IMR-90 (cell line): ENCODE measurements around the gene CRYZL1. TPM values are rescaled to one million over a fixed set of nuclear protein-coding genes. Genes with fewer than 3 reads are reported as not detected.

Experiments used
- ATAC-seq: fragments of 200-7000 bp; cut with Tn5 transposase; 2 replicates; pipeline ENCODE4 v1.9.1; 2020; ENCODE audit warnings: low read depth, mild to moderate bottlenecking, moderate library complexity
- BruUV-seq: library from RNA; stranded (reverse); fragments of 400-500 nt; replicated peaks from 2 replicates; lab custom pipeline; 2021; lab: Mats Ljungman, UMichigan
- CTCF ChIA-PET: fragments of 300-600 bp; formaldehyde crosslinking; extraction: SDS; loops from one replicate; lab custom pipeline; 2021; ENCODE audit warnings: antibody characterized with exemption; lab: Yijun Ruan, JAX
- POLR2A ChIA-PET: fragments of 300-600 bp; sonication (Branson Sonifier 250); formaldehyde crosslinking; loops from one replicate; lab custom pipeline; 2022; ENCODE audit warnings: antibody characterized with exemption; ENCODE audit not compliant: unreplicated experiment; lab: Charles Lee
- DNase-seq: peaks from one replicate; pipeline ENCODE4 v3.0.0; 2013
- H2AFZ ChIP-seq: replicated peaks from 2 replicates; pipeline ENCODE3; 2013; ENCODE audit warnings: low read length, mild to moderate bottlenecking; ENCODE audit not compliant: poor library complexity
- H2AK5ac ChIP-seq: 2 replicates; pipeline ENCODE4 v1.6.1; 2013; ENCODE audit warnings: low read depth, low read length, inconsistent platforms
- H2AK9ac ChIP-seq: replicated peaks from 2 replicates; pipeline ENCODE3; 2013; ENCODE audit warnings: mild to moderate bottlenecking, low read depth, low read length, moderate library complexity; ENCODE audit not compliant: poor library complexity
- H2BK120ac ChIP-seq: 2 replicates; pipeline ENCODE4 v1.6.1; 2013; ENCODE audit warnings: low read depth, low read length, inconsistent platforms
- H2BK15ac ChIP-seq: 3 replicates; pipeline ENCODE4 v1.6.1; 2013; ENCODE audit warnings: low read depth, low read length, inconsistent platforms
- H2BK20ac ChIP-seq: 2 replicates; pipeline ENCODE4 v1.6.1; 2013; ENCODE audit warnings: low read depth, mild to moderate bottlenecking, inconsistent platforms, low read length, moderate library complexity
- H2BK5ac ChIP-seq: 2 replicates; pipeline ENCODE4 v1.6.1; 2013; ENCODE audit warnings: mild to moderate bottlenecking, low read depth, low read length, inconsistent platforms; ENCODE audit not compliant: poor library complexity, severe bottlenecking
- H3K14ac ChIP-seq: replicated peaks from 2 replicates; pipeline ENCODE4 v1.6.1; 2013; ENCODE audit warnings: low read depth, low read length, inconsistent platforms
- H3K18ac ChIP-seq: 2 replicates; pipeline ENCODE4 v1.6.1; 2013; ENCODE audit warnings: low read depth, low read length, control low read depth
- H3K23ac ChIP-seq: 2 replicates; pipeline ENCODE4 v1.6.1; 2013; ENCODE audit warnings: low read depth, low read length, inconsistent platforms
- H3K27ac ChIP-seq: 2 replicates; pipeline ENCODE4 v1.5.1; 2013; ENCODE audit warnings: mild to moderate bottlenecking, control low read depth, low read length; ENCODE audit not compliant: insufficient read depth
- H3K27me3 ChIP-seq: 2 replicates; pipeline ENCODE4 v1.6.1; 2013; ENCODE audit warnings: low read length; ENCODE audit not compliant: control insufficient read depth, insufficient read depth
- H3K36me3 ChIP-seq: 2 replicates; pipeline ENCODE4 v1.6.1; 2013; ENCODE audit warnings: low read length, mixed read lengths; ENCODE audit not compliant: control insufficient read depth, insufficient read depth
- H3K4ac ChIP-seq: 2 replicates; pipeline ENCODE4 v1.6.1; 2013; ENCODE audit warnings: low read depth, low read length, inconsistent platforms
- H3K4me1 ChIP-seq: 2 replicates; pipeline ENCODE4 v1.6.1; 2013; ENCODE audit warnings: low read length, mixed read lengths; ENCODE audit not compliant: control insufficient read depth, insufficient read depth
- H3K4me2 ChIP-seq: 2 replicates; pipeline ENCODE4 v1.6.1; 2013; ENCODE audit warnings: low read depth, mild to moderate bottlenecking, control low read depth, low read length, moderate library complexity
- H3K4me3 ChIP-seq: 2 replicates; pipeline ENCODE4 v1.5.1; 2013; ENCODE audit warnings: low read depth, mild to moderate bottlenecking, control low read depth, low read length, moderate library complexity; ENCODE audit not compliant: insufficient read depth
- H3K56ac ChIP-seq: 2 replicates; pipeline ENCODE4 v1.6.1; 2013; ENCODE audit warnings: low read length, inconsistent platforms; ENCODE audit not compliant: insufficient read depth; ENCODE audit errors: extremely low read depth
- H3K79me1 ChIP-seq, 2 experiments: 2 replicates each; pipeline ENCODE4 v1.6.1; 2013; ENCODE audit warnings: low read length in 2 of 2, inconsistent platforms in 1 of 2, low read depth in 1 of 2
- H3K9ac ChIP-seq: 2 replicates; pipeline ENCODE4 v1.6.1; 2013; ENCODE audit warnings: low read depth, low read length, control low read depth
- H3K9me1 ChIP-seq: 2 replicates; pipeline ENCODE4 v1.6.1; 2013; ENCODE audit warnings: low read length, inconsistent platforms; ENCODE audit not compliant: insufficient read depth
- H3K9me3 ChIP-seq: 2 replicates; pipeline ENCODE4 v1.6.1; 2013; ENCODE audit warnings: low read length; ENCODE audit not compliant: control insufficient read depth, insufficient read depth
- H4K20me1 ChIP-seq: 2 replicates; pipeline ENCODE4 v1.6.1; 2013; ENCODE audit warnings: low read length, inconsistent platforms; ENCODE audit not compliant: insufficient read depth
- H4K5ac ChIP-seq: 2 replicates; pipeline ENCODE4 v1.6.1; 2013; ENCODE audit warnings: mild to moderate bottlenecking, low read depth, low read length, control low read depth
- H4K8ac ChIP-seq, 2 experiments: 2 replicates each; pipeline ENCODE4 v1.6.1; 2013; ENCODE audit warnings: low read depth in 2 of 2, low read length in 2 of 2, control low read depth in 1 of 2, inconsistent platforms in 1 of 2
- H4K91ac ChIP-seq: 2 replicates; pipeline ENCODE4 v1.6.1; 2013; ENCODE audit warnings: low read depth, low read length, inconsistent platforms; ENCODE audit not compliant: insufficient read depth
- BHLHE40 ChIP-seq: fragments of 150-350 bp; IDR thresholded peaks from 2 replicates; pipeline ENCODE4 v1.6.1; 2016; ENCODE audit warnings: mild to moderate bottlenecking, low read depth, low read length
- CEBPB ChIP-seq: IDR thresholded peaks from 2 replicates; pipeline ENCODE4 v1.6.1; 2012; ENCODE audit warnings: low read depth, low read length, improper control_type of control experiment
- CHD1 ChIP-seq: IDR thresholded peaks from 2 replicates; pipeline ENCODE4 v1.6.1; 2012; ENCODE audit warnings: low read depth, low read length, improper control_type of control experiment
- FOS ChIP-seq: fragments of 150-350 bp; IDR thresholded peaks from 2 replicates; pipeline ENCODE4 v1.6.1; 2016; ENCODE audit warnings: low read depth, low read length
- MAFK ChIP-seq: IDR thresholded peaks from 2 replicates; pipeline ENCODE4 v1.6.1; 2012; ENCODE audit warnings: low read depth, low read length, improper control_type of control experiment
- MAZ ChIP-seq: IDR thresholded peaks from 2 replicates; pipeline ENCODE4 v1.6.1; 2012; ENCODE audit warnings: low read depth, mild to moderate bottlenecking, low read length, improper control_type of control experiment, moderate library complexity, borderline replicate concordance
- MXI1 ChIP-seq: IDR thresholded peaks from 2 replicates; pipeline ENCODE4 v1.6.1; 2012; ENCODE audit warnings: low read depth, mild to moderate bottlenecking, low read length, moderate library complexity, borderline replicate concordance
- POLR2A ChIP-seq: IDR thresholded peaks from 2 replicates; pipeline ENCODE4 v1.6.1; 2012; ENCODE audit warnings: mild to moderate bottlenecking, low read depth, low read length
- RCOR1 ChIP-seq: IDR thresholded peaks from 2 replicates; pipeline ENCODE4 v1.6.1; 2012; ENCODE audit warnings: mild to moderate bottlenecking, low read length, improper control_type of control experiment; ENCODE audit not compliant: insufficient replicate concordance
- RFX5 ChIP-seq: IDR thresholded peaks from 2 replicates; pipeline ENCODE4 v1.8.0; 2012; ENCODE audit warnings: low read depth, mild to moderate bottlenecking, low read length, moderate library complexity
- SMC3 ChIP-seq: fragments of 150-350 bp; IDR thresholded peaks from 2 replicates; pipeline ENCODE4 v1.6.1; 2016; ENCODE audit warnings: low read depth, mild to moderate bottlenecking, antibody characterized with exemption, low read length, moderate library complexity
- USF2 ChIP-seq: fragments of 150-350 bp; IDR thresholded peaks from 2 replicates; pipeline ENCODE4 v1.6.1; 2017; ENCODE audit warnings: mild to moderate bottlenecking, antibody characterized with exemption, low read length, low read depth
- WGBS, 2 experiments: methylation state at CpG; one replicate each; pipeline versions ENCODE4 v1.1.5 to v1.1.7; 2013; ENCODE audit warnings: missing lambda C conversion rate in 2 of 2; ENCODE audit not compliant: insufficient read length in 1 of 2; ENCODE audit errors: extremely low coverage in 2 of 2; 5-methylcytosine and 5-hydroxymethylcytosine counted together
- dilution Hi-C: fragments of 300-500 bp; cut with HindIII; formaldehyde crosslinking; loops from one replicate; pipeline ENCODE4 v1.14.3; 2018; ENCODE audit warnings: low sequenced_read_pairs; ENCODE audit not compliant: unreplicated experiment
- in situ Hi-C: fragments of 300-500 bp; cut with MboI; formaldehyde crosslinking; loops from 3 replicates; pipeline ENCODE4 v1.14.3; 2019; ENCODE audit warnings: low sequenced_read_pairs, inconsistent platforms, mixed read lengths
- intact Hi-C: fragments of 100-400 bp; cut with micrococcal nuclease; formaldehyde crosslinking; loops from 2 replicates; pipeline ENCODE4 v1.10.0; 2022
- polyA plus RNA-seq, 3 experiments: library from polyadenylated mRNA; depleted of rRNA; stranded (reverse); fragments of >200 nt; gene quantifications; 2 replicates each; pipeline ENCODE4 v1.2.3, GENCODE V29; 2012; ENCODE audit warnings: low replicate concordance in 1 of 3
- total RNA-seq: library from RNA; depleted of rRNA; stranded (reverse); fragments of >200 nt; gene quantifications from 2 replicates; pipeline ENCODE4 v1.2.3, GENCODE V29; 2012
- TF ChIP-seq, protein P1 (sequence below): fragments of 150-350 bp; IDR thresholded peaks from 2 replicates; pipeline ENCODE4 v1.6.1; 2016; ENCODE audit warnings: low read depth, mild to moderate bottlenecking, low read length, moderate library complexity, borderline replicate concordance

CRYZL1 gene
- total and polyA plus RNA-seq, 2 of the 4 experiments (the other 2 are of a cell fraction), result 19.9 to 28.5 TPM

DNA sequence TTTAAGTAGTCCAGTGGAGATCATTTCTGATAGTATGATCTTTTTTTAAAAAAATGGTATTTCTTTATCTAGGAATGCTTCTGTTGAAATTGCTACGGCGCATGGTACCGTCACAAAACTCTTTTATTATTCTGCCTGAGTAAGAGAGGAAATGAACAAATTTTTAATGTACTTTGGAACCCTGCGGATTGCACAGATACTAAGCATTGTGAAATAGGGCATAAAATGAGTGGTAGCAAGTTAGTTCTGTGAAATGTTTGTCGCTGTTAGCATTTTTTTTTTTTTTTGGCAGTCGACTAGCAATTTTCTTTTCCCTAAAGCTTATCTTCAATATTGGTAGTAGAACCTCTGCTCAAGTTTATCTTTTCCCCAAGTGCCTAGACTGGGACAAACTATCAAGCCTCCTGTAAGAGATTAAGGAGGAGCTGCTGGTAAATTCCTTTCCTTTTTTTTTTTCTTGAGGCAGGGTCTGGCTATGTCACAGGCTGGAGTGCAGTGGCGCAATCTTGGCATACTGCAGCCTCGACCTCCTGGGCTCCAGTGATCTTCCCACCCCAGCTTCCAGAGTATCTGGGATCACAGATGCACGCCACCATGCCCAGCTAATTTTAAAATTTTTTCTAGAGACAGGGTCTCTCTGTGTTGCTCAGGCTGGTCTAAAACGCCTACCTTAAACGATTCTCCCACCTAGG lies 3.0 kb upstream of the CRYZL1 start:
- peak overlapping the region; percentile 87 for H3K4me2 ChIP-seq
- no peak overlapping the region for H2BK15ac ChIP-seq
- H2AK5ac ChIP-seq, result no peak overlapping the region
- in situ Hi-C loops, result loop anchor here (10.0 kb wide), 1 partner anchor 240 kb away; no protein-coding TSS in a partner anchor
- no peak overlapping the region for H2BK120ac ChIP-seq
- DNase-seq (peak; percentile 66), ATAC-seq (no peak)
- no peaks in the 10 kb centered on the region for H3K9me3 ChIP-seq
- H3K9me1 ChIP-seq, result peaks cover 3% of the 10 kb centered on the region
- H3K4me1 ChIP-seq, result peaks cover 7% of the 10 kb centered on the region; the same call in 1 of the 2 replicates
- TF ChIP-seq MAZ, result no peak
- TF ChIP-seq SMC3, result no peak
- TF ChIP-seq BHLHE40, result no peak
- peak; percentile 93 for TF ChIP-seq CEBPB
- TF ChIP-seq, protein P1, sequence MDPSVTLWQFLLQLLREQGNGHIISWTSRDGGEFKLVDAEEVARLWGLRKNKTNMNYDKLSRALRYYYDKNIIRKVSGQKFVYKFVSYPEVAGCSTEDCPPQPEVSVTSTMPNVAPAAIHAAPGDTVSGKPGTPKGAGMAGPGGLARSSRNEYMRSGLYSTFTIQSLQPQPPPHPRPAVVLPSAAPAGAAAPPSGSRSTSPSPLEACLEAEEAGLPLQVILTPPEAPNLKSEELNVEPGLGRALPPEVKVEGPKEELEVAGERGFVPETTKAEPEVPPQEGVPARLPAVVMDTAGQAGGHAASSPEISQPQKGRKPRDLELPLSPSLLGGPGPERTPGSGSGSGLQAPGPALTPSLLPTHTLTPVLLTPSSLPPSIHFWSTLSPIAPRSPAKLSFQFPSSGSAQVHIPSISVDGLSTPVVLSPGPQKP, result no peak
- TF ChIP-seq POLR2A, result no peak
- no peak for TF ChIP-seq USF2
- TF ChIP-seq MAFK, result 0 out of 2 replicates have a peak, but pooled peaks have one; percentile 20
- 0 out of 2 replicates have a peak, but pooled peaks have one; percentile 16 for TF ChIP-seq MXI1
- TF ChIP-seq RCOR1, result no peak
- no peak for TF ChIP-seq RFX5
- no peak for TF ChIP-seq CHD1
- TF ChIP-seq FOS, result no peak
- H3K36me3 ChIP-seq, result no peaks in the 10 kb centered on the region
- H3K9ac ChIP-seq, result peak overlapping the region; percentile 31; the same call in 1 of the 2 replicates
- H3K27ac ChIP-seq, result peak overlapping the region; percentile 57; the same call in 1 of the 2 replicates
- 36% methylated on average over 4 of the region's 11 CpGs; no CpG with 5 or more reads in 1 of the 2 experiments for WGBS, 2 experiments
- peak overlapping the region; percentile 67 for H2BK5ac ChIP-seq
- H4K5ac ChIP-seq, result no peak overlapping the region
- no peak overlapping the region for H4K91ac ChIP-seq
- CTCF ChIA-PET, result interaction anchor here (0.6 to 1.1 kb wide), 5 partner anchors 70 to 708 kb away, joined by 3 to 9 read pairs (median 3); no protein-coding TSS in a partner anchor
- H3K79me1 ChIP-seq, result peaks cover 15 to 69% of the 10 kb centered on the region in 2 experiments
- dilution Hi-C loops, result no loop called here
- peak overlapping the region; percentile 96 for H3K4me3 ChIP-seq
- no TSS peak for BruUV-seq
- H3K27me3 ChIP-seq, result no peaks in the 10 kb centered on the region
- no peak overlapping the region for H3K23ac ChIP-seq
- H3K4ac ChIP-seq, result peak overlapping the region; percentile 3; the same call in 1 of the 2 replicates
- H4K20me1 ChIP-seq, result peaks cover 13% of the 10 kb centered on the region; the same call in 1 of the 2 replicates
- no peak overlapping the region for H3K56ac ChIP-seq
- H2AFZ ChIP-seq, result no peak overlapping the region
- H3K14ac ChIP-seq, result no peak overlapping the region
- POLR2A ChIA-PET, result no interaction called here
- H4K8ac ChIP-seq, result no peak overlapping the region
- H2BK20ac ChIP-seq, result no peak overlapping the region
- H2AK9ac ChIP-seq, result no peak overlapping the region
- intact Hi-C loops, result loop anchor here (1.0 to 5.0 kb wide), 2 partner anchors 183 to 250 kb away; no protein-coding TSS in a partner anchor
- no peak overlapping the region for H3K18ac ChIP-seq
